Activated B cell treated with CpG ODN at 0.5 μM for 24 hours (primary cell): ENCODE results near the gene UFC1. TPM values are rescaled to one million over a fixed set of nuclear protein-coding genes. Genes with fewer than 3 reads are reported as not detected.
A peak's percentile ranks its signal among the peaks of the same experiment; 100 is the strongest.

Experiments
- ATAC-seq: fragments of 200-7000 bp; cut with Tn5 transposase; one replicate; pipeline ENCODE4 v1.10.0; 2021; ENCODE audit warnings: low read depth, mild to moderate bottlenecking, moderate library complexity
- CTCF ChIA-PET: fragments of 350-600 bp; sonication (Branson Sonifier 250); formaldehyde crosslinking; loops from one replicate; lab custom pipeline; 2021; ENCODE audit warnings: antibody characterized with exemption; lab: Charles Lee
- POLR2A ChIA-PET: fragments of 350-600 bp; sonication (Branson Sonifier 250); formaldehyde crosslinking; loops from one replicate; lab custom pipeline; 2021; ENCODE audit warnings: antibody characterized with exemption; lab: Charles Lee
- DNase-seq: peaks from one replicate; pipeline ENCODE4 v3.0.0; 2022
- H3K27ac Mint-ChIP-seq: one replicate; pipeline ENCODE4 v1.8.0; 2020; ENCODE audit warnings: mixed read lengths
- H3K27me3 Mint-ChIP-seq: one replicate; pipeline ENCODE4 v1.8.0; 2021; ENCODE audit warnings: mixed read lengths
- H3K36me3 Mint-ChIP-seq: one replicate; pipeline ENCODE4 v1.8.0; 2021; ENCODE audit warnings: low read depth, mixed read lengths
- H3K4me1 Mint-ChIP-seq: one replicate; pipeline ENCODE4 v1.8.0; 2021; ENCODE audit warnings: mixed read lengths
- H3K4me3 Mint-ChIP-seq: one replicate; pipeline ENCODE4 v1.8.0; 2020; ENCODE audit warnings: mild to moderate bottlenecking, mixed read lengths
- H3K9me3 Mint-ChIP-seq: one replicate; pipeline ENCODE4 v1.8.0; 2020; ENCODE audit warnings: mixed read lengths
- intact Hi-C: fragments of 100-400 bp; cut with micrococcal nuclease; formaldehyde crosslinking; loops from one replicate; pipeline ENCODE4 v1.15.1; 2024
- total RNA-seq: library from RNA; stranded (reverse); gene quantifications from 2 replicates; pipeline ENCODE4 v1.2.3, GENCODE V29; 2022
- TF ChIP-seq, protein P1 (sequence below): fragments of 200-600 bp; IDR thresholded peaks from one replicate; pipeline ENCODE4 v1.8.0; 2022; ENCODE audit warnings: antibody characterized with exemption, mild to moderate bottlenecking

Gene UFC1
- total RNA-seq, 1 donor from 2014 or later = 107 TPM

DNA sequence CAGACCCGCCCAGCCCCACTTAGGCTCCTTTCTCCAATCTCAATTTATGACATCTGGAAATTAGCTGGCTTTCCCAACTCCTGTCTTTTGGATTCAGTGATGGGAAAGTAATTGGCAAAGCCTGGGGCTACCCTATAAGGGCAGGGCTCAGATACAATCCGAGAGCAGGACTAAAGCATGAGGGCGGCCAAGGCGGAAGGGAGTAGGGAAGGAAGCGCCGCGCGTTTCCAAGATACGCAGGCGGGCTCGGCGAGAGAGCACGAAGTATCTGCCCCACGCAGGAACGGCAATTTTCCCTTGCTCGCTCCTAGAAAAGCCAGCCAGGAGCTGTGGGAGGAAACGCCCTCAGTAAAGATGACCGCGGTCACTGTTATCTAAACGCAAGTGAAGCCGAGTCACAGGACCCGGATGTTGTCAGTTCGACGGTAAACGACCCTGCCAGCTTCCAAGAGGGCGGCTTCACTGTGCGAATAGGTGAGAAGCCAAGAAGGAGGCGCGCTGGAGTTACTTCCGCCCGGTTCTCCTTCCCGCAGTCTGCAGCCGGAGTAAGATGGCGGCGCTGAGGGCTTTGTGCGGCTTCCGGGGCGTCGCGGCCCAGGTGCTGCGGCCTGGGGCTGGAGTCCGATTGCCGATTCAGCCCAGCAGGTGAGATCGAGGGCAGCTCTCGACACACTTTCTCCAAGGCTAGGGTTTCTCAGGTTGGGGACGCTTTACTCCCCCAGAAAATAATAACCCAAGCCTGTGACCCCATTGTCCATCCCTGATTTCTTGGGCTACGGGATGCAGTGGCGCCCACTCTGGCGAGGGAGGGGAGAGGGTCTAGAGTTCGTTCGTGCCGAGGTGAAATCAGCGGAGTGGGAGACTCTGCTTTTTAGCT, 48.3 kb downstream of the UFC1 start, which contains the start of gene NDUFS2:
TSS of gene NDUFS2 (plus strand) at position 532 of the 877 bp plus-strand sequence. CDS start at position 551, 19 bp downstream.
- Mint-ChIP-seq H3K36me3 (peaks cover 37% of the 10 kb centered on the region), H3K9me3 (no peaks in the 10 kb centered on the region), H3K4me3 (peak within 1 kb of the TSS; percentile 94), H3K27ac (peak within 1 kb of the TSS; percentile 94), H3K4me1 (peaks cover 38% of the 10 kb centered on the region), H3K27me3 (no peaks in the 10 kb centered on the region)
- intact Hi-C loops = loop anchor here (1.0 to 2.0 kb wide), 6 partner anchors 16 to 112 kb away; partner anchors contain the start of genes PPOX, SDHC and UFC1
- POLR2A ChIA-PET = interaction anchor here (0.6 to 3.4 kb wide), 26 partner anchors 9 to 198 kb away, joined by 3 to 43 read pairs (median 8); partner anchors contain the start of genes ARHGAP30, B4GALT3, DEDD and PPOX
- DNase-seq = peak; percentile 82
- CTCF ChIA-PET = interaction anchor here (0.9 to 3.0 kb wide), 11 partner anchors 9 to 180 kb away, joined by 3 to 21 read pairs (median 6); partner anchors contain the start of genes APOA2, CFAP126, PPOX and TOMM40L
- TF ChIP-seq, protein P1, sequence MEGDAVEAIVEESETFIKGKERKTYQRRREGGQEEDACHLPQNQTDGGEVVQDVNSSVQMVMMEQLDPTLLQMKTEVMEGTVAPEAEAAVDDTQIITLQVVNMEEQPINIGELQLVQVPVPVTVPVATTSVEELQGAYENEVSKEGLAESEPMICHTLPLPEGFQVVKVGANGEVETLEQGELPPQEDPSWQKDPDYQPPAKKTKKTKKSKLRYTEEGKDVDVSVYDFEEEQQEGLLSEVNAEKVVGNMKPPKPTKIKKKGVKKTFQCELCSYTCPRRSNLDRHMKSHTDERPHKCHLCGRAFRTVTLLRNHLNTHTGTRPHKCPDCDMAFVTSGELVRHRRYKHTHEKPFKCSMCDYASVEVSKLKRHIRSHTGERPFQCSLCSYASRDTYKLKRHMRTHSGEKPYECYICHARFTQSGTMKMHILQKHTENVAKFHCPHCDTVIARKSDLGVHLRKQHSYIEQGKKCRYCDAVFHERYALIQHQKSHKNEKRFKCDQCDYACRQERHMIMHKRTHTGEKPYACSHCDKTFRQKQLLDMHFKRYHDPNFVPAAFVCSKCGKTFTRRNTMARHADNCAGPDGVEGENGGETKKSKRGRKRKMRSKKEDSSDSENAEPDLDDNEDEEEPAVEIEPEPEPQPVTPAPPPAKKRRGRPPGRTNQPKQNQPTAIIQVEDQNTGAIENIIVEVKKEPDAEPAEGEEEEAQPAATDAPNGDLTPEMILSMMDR = no peak
- peak; percentile 99 for ATAC-seq

DNA sequence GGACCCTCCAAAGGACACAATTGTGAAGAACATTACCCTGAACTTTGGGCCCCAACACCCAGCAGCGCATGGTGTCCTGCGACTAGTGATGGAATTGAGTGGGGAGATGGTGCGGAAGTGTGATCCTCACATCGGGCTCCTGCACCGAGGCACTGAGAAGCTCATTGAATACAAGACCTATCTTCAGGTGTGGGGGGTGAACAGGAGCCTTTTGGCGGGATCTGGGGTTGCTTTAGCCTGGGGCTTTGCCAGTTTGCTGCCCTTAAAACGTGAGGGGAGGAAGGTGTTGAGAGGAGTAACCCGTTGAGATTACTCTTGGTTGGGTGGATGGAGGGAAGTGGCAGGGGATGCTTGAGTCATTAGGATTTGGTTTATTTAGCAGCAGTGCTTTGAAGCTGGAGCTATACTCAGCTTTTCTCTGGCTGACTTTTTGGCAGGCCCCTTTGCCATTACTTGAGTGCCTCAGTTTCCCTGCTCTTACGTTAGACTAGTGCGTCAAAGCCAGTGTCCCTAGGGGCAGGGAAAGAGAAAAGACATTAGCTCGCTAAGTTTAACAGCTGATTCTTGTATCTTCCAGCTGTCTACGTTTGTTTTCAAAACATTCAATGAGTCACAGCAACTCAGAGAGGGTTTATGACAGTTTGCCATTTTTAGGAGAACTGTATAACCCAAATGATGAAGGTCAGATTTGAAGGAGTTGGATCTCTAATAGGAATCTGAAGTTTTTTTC, 52.8 kb downstream of the UFC1 start:
- DNase-seq = no peak
- peaks cover 77% of the 10 kb centered on the region for H3K36me3 Mint-ChIP-seq

DNA sequence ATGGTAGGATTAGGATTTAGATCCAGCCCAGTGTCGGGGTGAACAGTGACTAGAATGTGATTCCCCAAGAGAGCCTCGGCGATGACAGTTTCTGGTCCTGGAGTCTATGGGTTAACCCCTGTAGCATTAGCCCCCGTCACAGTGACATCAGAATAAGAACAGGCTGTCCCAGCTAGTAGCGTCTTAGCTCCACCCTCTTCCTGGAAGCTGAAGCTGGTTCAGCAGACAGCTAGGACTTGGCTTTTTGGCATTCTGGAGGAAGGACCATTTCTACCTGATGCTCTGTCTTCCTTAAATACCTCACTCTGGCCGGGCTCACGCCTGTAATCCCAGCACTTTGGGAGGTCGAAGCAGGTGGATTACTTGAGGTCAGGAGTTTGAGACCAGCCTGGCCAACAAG, 53.4 kb downstream of the UFC1 start:
- TF ChIP-seq, protein P1 = no peak
- H3K27me3 Mint-ChIP-seq = no peaks in the 10 kb centered on the region
- ATAC-seq = no peak
- no peaks in the 10 kb centered on the region for H3K9me3 Mint-ChIP-seq
- POLR2A ChIA-PET = interaction anchor here (1.8 kb wide), 1 partner anchor 21 kb away, joined by 4 read pairs; no protein-coding TSS in a partner anchor
- DNase-seq = no peak
- H3K4me3 Mint-ChIP-seq = no peak overlapping the region
- H3K36me3 Mint-ChIP-seq = peaks cover 82% of the 10 kb centered on the region
- no peak overlapping the region for H3K27ac Mint-ChIP-seq
- H3K4me1 Mint-ChIP-seq = peaks cover 30% of the 10 kb centered on the region
- CTCF ChIA-PET = no interaction called here
- intact Hi-C loops = no loop called here

More for the DNA sequence above, 52.8 kb downstream of the UFC1 start:
- H3K4me3 Mint-ChIP-seq = no peak overlapping the region
- intact Hi-C loops = no loop called here
- ATAC-seq = no peak
- H3K27ac Mint-ChIP-seq = no peak overlapping the region
- peaks cover 36% of the 10 kb centered on the region for H3K4me1 Mint-ChIP-seq
- no peaks in the 10 kb centered on the region for H3K27me3 Mint-ChIP-seq
- H3K9me3 Mint-ChIP-seq = no peaks in the 10 kb centered on the region
- CTCF ChIA-PET = interaction anchor here (1.2 kb wide), 1 partner anchor 25 kb away, joined by 5 read pairs; no protein-coding TSS in a partner anchor
- POLR2A ChIA-PET = interaction anchor here (1.0 to 1.8 kb wide), 2 partner anchors 16 to 20 kb away, joined by 3 to 4 read pairs; partner anchors contain the start of gene APOA2
- TF ChIP-seq, protein P1 = no peak

Other genes starting within 250 kb of the UFC1 start
- gene ITLN2, start 199.2 kb upstream of the UFC1 start, total RNA-seq = not detected in 2 replicates
- gene F11R, start 132.8 kb upstream of the UFC1 start, total RNA-seq = 11.1 and 11.6 TPM in 2 replicates
- 69.8 and 70.2 TPM in 2 replicates for gene TSTD1, start 115.0 kb upstream of the UFC1 start, total RNA-seq
- 134 and 143 TPM in 2 replicates for gene USF1, start 108.0 kb upstream of the UFC1 start, total RNA-seq
- 154 and 158 TPM in 2 replicates for gene ARHGAP30, start 84.1 kb upstream of the UFC1 start, total RNA-seq
- not detected in 2 replicates for gene NECTIN4, start 64.4 kb upstream of the UFC1 start, total RNA-seq
- gene KLHDC9, start 55.6 kb upstream of the UFC1 start, total RNA-seq = 2.9 and 3.6 TPM in 2 replicates
- gene PFDN2, start 35.9 kb upstream of the UFC1 start, total RNA-seq = 43.8 and 67.9 TPM in 2 replicates
- 40.5 and 43.9 TPM in 2 replicates for gene NIT1, start 35.9 kb upstream of the UFC1 start, total RNA-seq
- gene DEDD, start 21.3 kb upstream of the UFC1 start, total RNA-seq = 39.5 and 40.5 TPM in 2 replicates
- gene USP21, start 5.5 kb downstream of the UFC1 start, total RNA-seq = 31.9 and 38.1 TPM in 2 replicates
- 31.5 and 40.7 TPM in 2 replicates for gene PPOX, start 12.4 kb downstream of the UFC1 start, total RNA-seq
- 40.7 and 41.7 TPM in 2 replicates for gene B4GALT3, start 23.5 kb downstream of the UFC1 start, total RNA-seq
- gene ADAMTS4, start 45.1 kb downstream of the UFC1 start, total RNA-seq = not detected in 2 replicates
- 69.1 and 73.9 TPM in 2 replicates for gene NDUFS2, start 48.4 kb downstream of the UFC1 start, total RNA-seq
- gene FCER1G, start 61.3 kb downstream of the UFC1 start, total RNA-seq = 0.60 and 0.69 TPM in 2 replicates
- not detected in 2 replicates for gene APOA2, start 69.7 kb downstream of the UFC1 start, total RNA-seq
- 11.7 and 12.4 TPM in 2 replicates for gene TOMM40L, start 72.1 kb downstream of the UFC1 start, total RNA-seq
- 0.15 TPM in 1 of 2 replicates, not detected in the other for gene NR1I3, start 84.2 kb downstream of the UFC1 start, total RNA-seq
- gene PCP4L1, start 104.8 kb downstream of the UFC1 start, total RNA-seq = not detected in 2 replicates
- gene MPZ, start 156.0 kb downstream of the UFC1 start, total RNA-seq = 5.8 and 6.6 TPM in 2 replicates
- 160 and 179 TPM in 2 replicates for gene SDHC, start 160.4 kb downstream of the UFC1 start, total RNA-seq
- not detected in 2 replicates for gene CFAP126, start 213.9 kb downstream of the UFC1 start, total RNA-seq